Renal cortical epithelial cell (primary cell): Measurements from ENCODE around the gene ECEL1. TPM values are rescaled to one million over a fixed set of nuclear protein-coding genes. Genes with fewer than 3 reads are reported as not detected.
"Not testable (repeated sequence)": the region's sequence is repeated elsewhere in the genome, so short reads cannot be mapped to it uniquely, and the experiment has no call there.

ENCODE experiments used
- DNase-seq: peaks from one replicate; pipeline ENCODE4 v3.0.0-alpha.2; 2011; ENCODE audit warnings: low read depth
- total RNA-seq: library from RNA; depleted of rRNA; stranded (reverse); fragments of >200 nt; gene quantifications from 2 replicates; pipeline ENCODE4 v1.2.3, GENCODE V29; 2014

ECEL1 gene, protein sequence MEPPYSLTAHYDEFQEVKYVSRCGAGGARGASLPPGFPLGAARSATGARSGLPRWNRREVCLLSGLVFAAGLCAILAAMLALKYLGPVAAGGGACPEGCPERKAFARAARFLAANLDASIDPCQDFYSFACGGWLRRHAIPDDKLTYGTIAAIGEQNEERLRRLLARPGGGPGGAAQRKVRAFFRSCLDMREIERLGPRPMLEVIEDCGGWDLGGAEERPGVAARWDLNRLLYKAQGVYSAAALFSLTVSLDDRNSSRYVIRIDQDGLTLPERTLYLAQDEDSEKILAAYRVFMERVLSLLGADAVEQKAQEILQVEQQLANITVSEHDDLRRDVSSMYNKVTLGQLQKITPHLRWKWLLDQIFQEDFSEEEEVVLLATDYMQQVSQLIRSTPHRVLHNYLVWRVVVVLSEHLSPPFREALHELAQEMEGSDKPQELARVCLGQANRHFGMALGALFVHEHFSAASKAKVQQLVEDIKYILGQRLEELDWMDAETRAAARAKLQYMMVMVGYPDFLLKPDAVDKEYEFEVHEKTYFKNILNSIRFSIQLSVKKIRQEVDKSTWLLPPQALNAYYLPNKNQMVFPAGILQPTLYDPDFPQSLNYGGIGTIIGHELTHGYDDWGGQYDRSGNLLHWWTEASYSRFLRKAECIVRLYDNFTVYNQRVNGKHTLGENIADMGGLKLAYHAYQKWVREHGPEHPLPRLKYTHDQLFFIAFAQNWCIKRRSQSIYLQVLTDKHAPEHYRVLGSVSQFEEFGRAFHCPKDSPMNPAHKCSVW
- 0.65 TPM in 1 of 2 replicates, not detected in the other for total RNA-seq

DNA sequence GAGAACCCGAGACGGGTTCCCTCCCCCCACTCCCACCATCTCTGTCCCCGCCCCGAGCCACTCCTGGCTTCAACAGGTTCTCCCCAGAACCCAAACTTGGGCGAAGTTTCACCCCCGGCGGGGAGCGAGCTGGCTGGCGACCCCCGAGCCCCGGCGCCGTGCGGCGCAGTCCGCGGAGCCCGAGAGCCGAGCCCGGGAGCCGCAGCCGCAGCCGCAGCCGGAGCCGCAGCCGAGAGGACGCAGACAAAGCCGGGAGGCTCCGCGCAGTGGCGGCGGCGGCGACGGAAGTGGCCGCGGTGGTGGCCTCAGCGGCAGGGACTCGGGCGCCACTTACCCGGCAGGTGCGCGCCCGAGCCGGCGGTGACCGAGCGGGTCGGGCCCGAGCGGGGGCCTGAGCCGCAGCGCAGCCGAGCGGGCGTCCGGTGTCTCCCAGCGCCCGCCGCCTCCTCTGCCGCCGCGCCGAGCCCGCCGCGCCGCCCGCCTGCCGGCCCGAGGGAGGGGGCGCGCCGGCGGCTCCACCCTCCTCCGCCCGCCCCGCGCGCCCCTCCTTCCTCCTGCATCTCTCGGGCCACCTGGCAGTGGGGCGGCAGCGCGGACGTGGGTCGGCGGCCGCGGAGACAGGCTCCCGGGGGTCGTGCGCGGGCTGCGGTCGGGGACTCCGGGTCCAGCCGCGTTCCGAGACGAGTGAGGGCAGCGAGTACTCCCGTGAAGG lies at the start of gene ECEL1:
Gene ECEL1, minus strand, starts transcription at position 450 of the 712 bp plus-strand sequence. CDS start 1,181 bp downstream, outside the sequence.
- DNase-seq: no peak

DNA sequence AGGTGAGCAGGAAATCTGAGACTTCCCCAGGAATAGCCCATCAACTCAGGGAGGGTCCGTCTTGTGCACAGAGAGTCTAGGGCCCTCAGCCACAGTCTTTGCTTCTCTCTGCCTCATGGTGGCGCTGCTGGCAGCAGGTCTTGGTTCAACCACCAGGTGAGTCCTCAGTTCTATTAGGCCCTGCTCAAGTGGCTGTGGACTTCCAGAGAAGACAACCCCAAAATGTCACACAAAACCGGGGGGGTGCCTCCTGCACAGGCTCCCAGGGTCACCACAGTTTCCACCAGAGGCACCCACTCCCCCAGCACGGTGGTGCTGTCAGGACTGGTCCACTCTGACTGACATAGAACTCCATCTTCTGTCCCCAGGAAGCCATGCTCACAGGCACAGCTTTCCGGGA lies 49.4 kb upstream of the ECEL1 start:
- DNase-seq: no peak

GRCh38 chr2:232535761-232536530 lies 48.3 kb upstream of the ECEL1 start:
- DNase-seq: no peak

DNA sequence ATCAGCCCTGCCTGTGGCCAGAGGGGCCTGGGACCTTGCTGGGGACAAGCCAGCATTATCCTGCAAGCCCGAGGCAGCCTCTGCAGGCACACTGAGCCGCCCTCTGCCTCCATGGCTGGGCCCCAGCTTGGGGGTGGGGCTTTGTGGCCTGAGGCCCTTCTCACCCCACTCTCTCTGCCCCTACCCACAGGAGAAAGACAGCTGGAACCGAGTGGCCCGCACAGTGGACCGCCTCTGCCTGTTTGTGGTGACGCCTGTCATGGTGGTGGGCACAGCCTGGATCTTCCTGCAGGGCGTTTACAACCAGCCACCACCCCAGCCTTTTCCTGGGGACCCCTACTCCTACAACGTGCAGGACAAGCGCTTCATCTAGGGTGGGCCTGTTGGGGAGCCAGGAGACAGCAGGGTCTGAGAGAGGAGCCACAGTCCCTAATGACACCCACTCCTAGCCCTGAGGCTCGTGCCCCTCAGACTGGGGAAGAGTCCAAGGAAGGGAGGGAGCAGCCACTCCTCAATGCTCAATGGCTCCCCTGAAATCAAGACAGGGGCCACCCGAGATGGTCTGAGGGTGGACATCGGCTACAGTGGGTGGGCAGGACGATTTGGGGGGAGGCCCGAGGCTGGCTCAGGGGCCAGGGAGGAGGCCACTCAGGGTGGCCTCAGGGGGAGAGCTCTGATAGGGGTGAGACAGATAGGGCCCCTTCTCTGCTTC lies 47.5 kb upstream of the ECEL1 start:
- no peak for DNase-seq

GRCh38 chr2:232533944-232534710 lies 46.5 kb upstream of the ECEL1 start:
- DNase-seq: no peak

DNA sequence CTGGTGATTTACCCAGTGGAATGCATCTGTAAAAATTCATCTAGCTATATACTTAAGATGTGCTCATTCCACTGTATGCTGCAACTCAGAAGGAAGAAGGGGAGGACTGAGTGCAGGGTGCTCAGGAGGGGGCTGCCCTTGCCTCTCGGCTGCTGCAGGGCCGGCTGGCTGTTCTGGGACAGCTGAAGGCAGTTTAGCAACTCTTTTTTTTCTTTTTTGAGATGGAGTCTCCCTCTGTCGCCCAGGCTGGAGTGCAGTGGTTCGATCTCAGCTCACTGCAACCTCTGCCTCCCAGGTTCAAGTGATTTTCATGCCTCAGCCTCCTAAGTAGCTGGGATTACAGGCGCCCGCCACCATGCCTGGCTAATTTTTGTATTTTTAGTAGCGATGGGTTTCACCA lies 45.2 kb upstream of the ECEL1 start:
- not testable (repeated sequence) for DNase-seq

GRCh38 chr2:232532419-232532818 lies 44.8 kb upstream of the ECEL1 start:
- no peak for DNase-seq

GRCh38 chr2:232530626-232531260 lies 43.1 kb upstream of the ECEL1 start:
- DNase-seq: no peak

GRCh38 chr2:232529806-232530547 lies 42.3 kb upstream of the ECEL1 start:
- no peak for DNase-seq

DNA sequence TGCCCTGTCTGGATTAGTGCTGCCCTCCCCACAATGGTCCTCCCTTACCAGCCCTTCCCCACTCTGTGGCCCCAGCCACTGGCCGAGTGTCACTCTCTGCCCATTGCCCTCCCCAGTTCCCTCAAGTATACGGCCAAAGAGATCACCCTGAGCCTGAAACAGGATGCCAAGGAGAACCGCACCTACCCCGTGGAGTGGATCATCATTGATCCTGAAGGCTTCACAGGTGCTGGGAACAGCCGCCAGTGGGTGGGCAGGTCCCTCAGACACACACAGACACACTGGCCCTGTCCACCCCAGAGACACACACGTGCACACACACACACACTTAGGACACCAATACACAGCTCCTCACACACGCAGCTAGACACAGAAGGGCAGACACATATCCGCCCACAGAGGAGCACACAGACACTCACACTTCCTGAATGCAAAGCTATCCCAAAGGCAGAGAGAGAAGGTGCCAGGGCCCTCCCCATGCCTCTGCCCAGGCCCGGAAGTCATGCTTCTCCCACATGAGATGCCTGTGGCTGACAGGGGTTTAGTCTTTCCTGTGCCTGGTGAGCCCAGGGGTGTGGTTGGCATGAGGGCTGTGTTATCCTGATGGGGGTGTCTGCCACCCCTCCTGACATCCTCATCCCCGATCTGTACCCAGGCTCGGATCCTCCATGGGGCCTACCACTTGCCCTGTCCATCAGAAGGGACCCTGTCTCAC lies 41.3 kb upstream of the ECEL1 start:
- no peak for DNase-seq

- no peak for DNase-seq
These were observed 40.4 kb upstream of the ECEL1 start for GRCh38 chr2:232527905-232528470.

GRCh38 chr2:232526372-232526941 lies 38.8 kb upstream of the ECEL1 start:
- no peak for DNase-seq

DNA sequence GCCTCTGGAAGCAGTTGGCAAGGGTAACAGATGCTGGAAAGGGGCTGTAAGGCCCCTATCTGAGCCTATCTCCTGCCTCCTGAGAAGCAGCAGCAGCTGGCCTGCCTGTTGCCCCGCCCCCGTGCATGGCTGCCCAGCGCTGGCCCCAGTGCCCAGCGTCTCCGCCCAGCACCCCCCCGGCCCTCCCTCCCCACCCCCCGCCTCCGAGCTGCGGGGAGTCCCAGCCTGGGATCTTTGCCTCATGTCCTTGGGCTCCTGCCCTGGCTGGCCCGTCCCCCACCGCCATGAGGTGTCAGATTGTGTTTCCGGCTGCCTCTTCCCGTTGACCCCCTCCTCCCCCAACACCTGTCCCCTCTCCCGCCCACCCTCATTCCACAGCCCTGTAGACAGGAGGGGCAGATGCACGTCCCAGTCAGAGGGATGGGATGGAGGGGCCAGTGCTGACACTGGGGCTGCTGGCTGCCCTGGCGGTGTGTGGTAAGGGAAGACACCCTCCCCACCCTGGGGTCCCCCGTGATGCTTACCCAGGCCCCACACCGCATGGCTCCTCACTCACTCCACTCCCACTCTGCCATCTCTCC lies 38.2 kb upstream of the ECEL1 start, which contains the start of gene CHRND:
Gene CHRND, plus strand, starts transcription at position 370 of the 581 bp plus-strand sequence. Its CDS starts 56 bp downstream, at position 426.
- DNase-seq: no peak

DNA sequence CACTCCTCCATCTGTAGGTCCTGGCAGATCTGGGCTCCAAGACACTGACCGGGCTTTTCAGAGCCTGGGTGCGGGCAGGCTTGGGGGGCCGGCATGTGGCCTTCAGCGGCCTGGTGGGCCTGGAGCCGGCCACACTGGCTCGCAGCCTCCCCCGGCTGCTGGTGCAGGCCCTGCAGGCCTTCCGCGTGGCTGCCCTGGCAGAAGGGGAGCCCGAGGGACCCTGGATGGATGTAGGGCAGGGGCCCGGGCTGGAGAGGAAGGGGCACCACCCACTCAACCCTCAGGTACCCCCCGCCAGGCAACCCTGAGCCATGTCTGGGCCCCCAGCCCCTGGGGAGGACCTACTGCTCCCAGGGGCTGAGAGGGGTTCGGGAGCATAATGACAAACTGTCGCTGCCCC lies 37.6 kb upstream of the ECEL1 start:
- DNase-seq: no peak

GRCh38 chr2:232524771-232525170 lies 37.1 kb upstream of the ECEL1 start:
- DNase-seq: no peak

DNA sequence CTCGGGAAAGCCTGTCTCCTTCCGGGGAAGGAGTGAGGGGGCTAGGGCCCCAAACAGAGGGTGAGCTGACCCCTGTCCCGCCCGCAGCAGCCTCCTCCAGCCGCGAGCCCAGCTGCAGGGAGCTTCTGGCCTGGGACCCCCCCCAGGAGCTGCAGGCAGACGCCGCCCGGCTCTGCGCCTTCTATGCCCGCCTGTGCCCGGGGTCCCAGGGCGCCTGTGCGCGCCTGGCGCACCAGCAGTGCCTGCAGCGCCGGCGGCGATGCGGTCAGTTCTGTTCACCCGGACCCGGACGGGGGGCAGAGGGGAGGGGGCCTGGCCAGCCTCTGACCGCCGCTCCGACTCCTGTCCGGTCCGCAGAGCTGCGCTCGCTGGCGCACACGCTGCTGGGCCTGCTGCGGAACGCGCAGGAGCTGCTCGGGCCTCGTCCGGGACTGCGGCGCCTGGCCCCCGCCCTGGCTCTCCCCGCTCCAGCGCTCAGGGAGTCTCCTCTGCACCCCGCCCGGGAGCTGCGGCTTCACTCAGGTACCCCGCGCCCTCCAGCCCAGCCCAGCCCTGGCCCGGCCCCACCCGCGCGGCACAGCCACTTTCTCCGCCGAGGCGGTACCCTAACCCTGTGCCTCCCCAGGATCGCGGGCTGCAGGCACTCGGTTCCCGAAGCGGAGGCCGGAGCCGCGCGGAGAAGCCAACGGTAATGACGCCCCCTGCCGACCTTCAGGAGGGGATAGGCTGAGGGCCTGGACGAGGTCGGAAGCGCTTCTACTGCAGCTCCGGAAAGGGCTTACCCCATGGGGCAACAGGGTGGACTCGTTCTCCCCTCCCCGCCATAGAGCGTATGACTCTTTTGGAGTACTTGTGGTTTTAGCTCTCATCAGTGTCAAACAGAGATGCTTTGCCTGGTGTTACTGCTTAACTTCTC lies 36.3 kb upstream of the ECEL1 start:
- no peak for DNase-seq
